ENCODE results near the gene ENO2.

ENO2 gene

GRCh38 chr12:6932766-6933165 lies 18.4 kb downstream of the ENO2 start:
- DNase-seq (ENCODE audit: low spot score): no peak

- no peak for DNase-seq (ENCODE audit: low spot score)
Measured at GRCh38 chr12:6934110-6934509, 19.7 kb downstream of the ENO2 start.

- no peak for DNase-seq (ENCODE audit: low spot score)
Measured at GRCh38 chr12:6935371-6936193, 21.2 kb downstream of the ENO2 start.

- no peak for DNase-seq (ENCODE audit: low spot score)
Measured at GRCh38 chr12:6936194-6936635, 21.8 kb downstream of the ENO2 start.

- no peak for DNase-seq (ENCODE audit: low spot score)
Measured at GRCh38 chr12:6936636-6937480, 22.5 kb downstream of the ENO2 start.

GRCh38 chr12:6937481-6938352 lies 23.3 kb downstream of the ENO2 start:
- DNase-seq (ENCODE audit: low spot score): peak; percentile 96

GRCh38 chr12:6938353-6939190 lies 24.2 kb downstream of the ENO2 start:
- DNase-seq (ENCODE audit: low spot score): no peak

- no peak for DNase-seq (ENCODE audit: low spot score)
Measured at GRCh38 chr12:6939191-6939540, 24.8 kb downstream of the ENO2 start.

GRCh38 chr12:6941267-6941666 lies 26.9 kb downstream of the ENO2 start:
- no peak for DNase-seq (ENCODE audit: low spot score)

GRCh38 chr12:6941782-6942181 lies 27.4 kb downstream of the ENO2 start:
- DNase-seq (ENCODE audit: low spot score): no peak

- DNase-seq (ENCODE audit: low spot score): no peak
Measured at GRCh38 chr12:6942331-6942665, 27.9 kb downstream of the ENO2 start.

- peak; percentile 96 for DNase-seq (ENCODE audit: low spot score)
Measured at GRCh38 chr12:6943389-6943721, 29.0 kb downstream of the ENO2 start.

GRCh38 chr12:6943722-6944380 lies 29.5 kb downstream of the ENO2 start, which contains the start of the genes C12orf57 and RNU7-1:
TSS of gene C12orf57 (plus strand) at chr12:6944022. CDS start at chr12:6944122, 100 bp downstream.
TSS of gene RNU7-1 (plus strand) at chr12:6943816.
- peak; percentile 89 for DNase-seq (ENCODE audit: low spot score)

- DNase-seq (ENCODE audit: low spot score): peak; percentile 91
Measured at GRCh38 chr12:6944381-6945186, 30.2 kb downstream of the ENO2 start.

GRCh38 chr12:6945613-6946012 lies 31.2 kb downstream of the ENO2 start:
- no peak for DNase-seq (ENCODE audit: low spot score)

GRCh38 chr12:6946033-6946919 lies 31.9 kb downstream of the ENO2 start:
- DNase-seq (ENCODE audit: low spot score): no peak

GRCh38 chr12:6946920-6947374 lies 32.6 kb downstream of the ENO2 start:
- no peak for DNase-seq (ENCODE audit: low spot score)

GRCh38 chr12:6947615-6948014 lies 33.2 kb downstream of the ENO2 start:
- DNase-seq (ENCODE audit: low spot score): no peak

Measured in putamen (tissue), 1 donor.